Testis (tissue), 2 donors: ENCODE data around the gene ATF3.

ENCODE experiments used
- POLR2A ChIP-seq: fragments of 450-650 bp; IDR thresholded peaks from one replicate; pipeline ENCODE4 v1.6.1; 2017; ENCODE audit warnings: antibody characterized with exemption, mild to moderate bottlenecking, moderate library complexity
- TF ChIP-seq, protein P1 (sequence below), 3 experiments: fragments of 450-650 bp in 2 of 3; fragments of 200-600 bp in 1 of 3; sonication (generic) in 1 of 3; IDR thresholded peaks; one replicate each; pipeline ENCODE4 v1.5.1; 2016 to 2019; ENCODE audit warnings: antibody characterized with exemption in 3 of 3, mild to moderate bottlenecking in 2 of 3, moderate library complexity in 1 of 3

DNA sequence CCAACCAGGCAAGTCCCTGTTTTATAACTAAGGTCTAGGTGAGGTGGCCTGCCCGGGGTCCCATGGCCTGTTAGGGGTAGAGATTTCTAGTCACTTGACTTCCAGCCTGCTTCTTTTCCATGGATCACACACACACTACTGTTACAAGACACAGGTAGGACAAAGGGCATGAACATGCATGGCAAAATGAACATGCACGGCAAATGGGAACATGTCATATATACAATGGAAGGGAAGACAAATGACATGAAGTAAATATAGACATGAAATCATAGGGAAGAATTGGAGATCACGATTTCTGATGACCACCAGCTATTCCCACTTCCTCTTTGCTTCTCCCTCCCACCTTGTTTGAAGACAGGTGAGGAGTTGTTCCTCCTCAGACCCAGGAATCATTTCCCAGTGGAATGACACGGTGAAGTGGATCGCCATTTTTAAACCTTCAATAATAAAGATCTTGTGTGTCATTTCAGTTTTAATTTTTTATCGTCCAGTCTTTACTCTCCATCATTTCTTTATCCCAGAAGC, 47.6 kb upstream of the ATF3 start:
- TF ChIP-seq POLR2A, result no peak
- TF ChIP-seq, protein P1, sequence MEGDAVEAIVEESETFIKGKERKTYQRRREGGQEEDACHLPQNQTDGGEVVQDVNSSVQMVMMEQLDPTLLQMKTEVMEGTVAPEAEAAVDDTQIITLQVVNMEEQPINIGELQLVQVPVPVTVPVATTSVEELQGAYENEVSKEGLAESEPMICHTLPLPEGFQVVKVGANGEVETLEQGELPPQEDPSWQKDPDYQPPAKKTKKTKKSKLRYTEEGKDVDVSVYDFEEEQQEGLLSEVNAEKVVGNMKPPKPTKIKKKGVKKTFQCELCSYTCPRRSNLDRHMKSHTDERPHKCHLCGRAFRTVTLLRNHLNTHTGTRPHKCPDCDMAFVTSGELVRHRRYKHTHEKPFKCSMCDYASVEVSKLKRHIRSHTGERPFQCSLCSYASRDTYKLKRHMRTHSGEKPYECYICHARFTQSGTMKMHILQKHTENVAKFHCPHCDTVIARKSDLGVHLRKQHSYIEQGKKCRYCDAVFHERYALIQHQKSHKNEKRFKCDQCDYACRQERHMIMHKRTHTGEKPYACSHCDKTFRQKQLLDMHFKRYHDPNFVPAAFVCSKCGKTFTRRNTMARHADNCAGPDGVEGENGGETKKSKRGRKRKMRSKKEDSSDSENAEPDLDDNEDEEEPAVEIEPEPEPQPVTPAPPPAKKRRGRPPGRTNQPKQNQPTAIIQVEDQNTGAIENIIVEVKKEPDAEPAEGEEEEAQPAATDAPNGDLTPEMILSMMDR (IDR thresholded peaks at IDR 0.05), result no peak
